Ovary (tissue), 9 donors: ENCODE measurements around the gene MAN1A2. TPM values are rescaled to one million over a fixed set of nuclear protein-coding genes. Genes with fewer than 3 reads are reported as not detected.

Source experiments
- DNase-seq, 5 donors: peaks; one replicate each; pipeline ENCODE4 v3.0.0-alpha.2; 2019 to 2020
- H3K27ac ChIP-seq, 2 donors: fragments of 200-600 bp; one replicate each; pipeline versions ENCODE4 v1.5.1 to v1.8.0; 2019 to 2022
- H3K27me3 ChIP-seq: fragments of 200-600 bp; one replicate; pipeline ENCODE4 v1.8.0; 2022
- H3K36me3 ChIP-seq: fragments of 200-600 bp; sonication (generic); one replicate; pipeline ENCODE4 v1.5.1; 2019
- H3K4me1 ChIP-seq: one replicate; pipeline ENCODE4 v1.8.1; 2013; ENCODE audit warnings: mild to moderate bottlenecking, moderate library complexity; ENCODE audit not compliant: insufficient read depth
- H3K4me3 ChIP-seq: fragments of 200-600 bp; sonication (generic); one replicate; pipeline ENCODE4 v1.5.1; 2017
- H3K9me3 ChIP-seq, 2 donors: fragments of 200-600 bp in 1 of 2; sonication (generic) in 1 of 2; one replicate each; pipeline versions ENCODE4 v1.5.1 to v1.8.1; 2013 to 2019; ENCODE audit warnings: mild to moderate bottlenecking in 1 of 2, moderate library complexity in 1 of 2
- EP300 ChIP-seq: sonication (generic); formaldehyde crosslinking; IDR thresholded peaks from one replicate; pipeline ENCODE4 v1.6.1; 2017; ENCODE audit warnings: antibody characterized with exemption
- POLR2A ChIP-seq: fragments of 450-650 bp; IDR thresholded peaks from one replicate; pipeline ENCODE4 v1.6.1; 2017; ENCODE audit warnings: antibody characterized with exemption, mild to moderate bottlenecking, moderate library complexity
- WGBS, 3 donors: extraction: QIAGEN DNeasy Blood & Tissue Kit in 1 of 3; methylation state at CpG; one replicate each; pipeline versions ENCODE4 v1.1.5 to v1.1.7; 2013 to 2017; 5-methylcytosine and 5-hydroxymethylcytosine counted together
- intact Hi-C, 4 donors: fragments of 100-400 bp; cut with DNase I; formaldehyde crosslinking; loops; one replicate each; pipeline versions ENCODE4 v1.11.0 to v1.15.1; 2022 to 2023
- polyA plus RNA-seq, 2 donors: library from polyadenylated mRNA; stranded (reverse); fragments of 200-250 nt in 1 of 2; fragments of 350-450 nt in 1 of 2; fragmentation: Illumina TruSeq in 1 of 2; extraction: RNeasy Lipid Tissue Mini Kit (QIAGEN cat#74804) in 1 of 2; gene quantifications; one replicate each; pipeline ENCODE4 v1.2.3, GENCODE V29; 2013 to 2014
- total RNA-seq, 7 donors: library from RNA; depleted of rRNA in 2 of 7; stranded (reverse); fragments of >200 nt in 2 of 7; fragmentation: NEBNext Ultra II Directional in 3 of 7; extraction: Animal tissue kit (Norgen Biotek cat#: 25700) in 3 of 7; gene quantifications; one replicate each; pipeline versions ENCODE4 v1.1.0 to v1.2.4, GENCODE V29; 2016 to 2023
- TF ChIP-seq, protein P1 (sequence below), 3 donors: fragments of 450-650 bp in 2 of 3; fragments of 200-600 bp in 1 of 3; IDR thresholded peaks; one replicate each; pipeline versions ENCODE4 v1.5.1 to v1.8.0; 2016 to 2022; ENCODE audit warnings: antibody characterized with exemption in 3 of 3, mild to moderate bottlenecking in 1 of 3
- donor health status: DM: no; HTN: no; CAD: no; lungs with moderate emphysema.
- donor health status: DM: no; HTN: no; CAD: no.
- donor health status: Bipolar disorder and iron deficiency.
- donor health status: DM: yes; HTN: yes; CAD: no.
- donor health status: DM: no; HTN: no; CAD: no.
- donor health status: DM: yes; HTN: yes; CAD: no.

Gene MAN1A2
- total and polyA plus RNA-seq, 9 donors: 9.3 to 59.9 (median 44.8) TPM

DNA sequence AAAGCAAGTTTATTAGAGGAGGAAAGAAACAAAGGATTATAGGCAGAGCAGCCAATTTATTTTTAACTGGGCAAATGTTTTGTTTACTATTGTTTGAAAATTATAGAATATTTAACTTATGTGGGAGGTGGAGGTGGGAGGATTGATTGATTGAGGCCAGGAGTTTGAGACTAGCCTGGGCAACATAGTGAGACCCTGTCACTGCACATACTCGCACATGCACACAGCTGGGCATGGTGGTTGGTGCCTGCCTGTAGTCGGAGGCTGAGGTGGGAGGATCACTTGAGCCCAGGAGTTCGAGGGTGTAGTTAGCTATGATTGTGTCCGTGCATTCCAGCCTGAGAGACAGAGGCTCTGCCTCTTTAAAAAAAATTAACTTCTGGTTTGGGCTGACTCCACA is 6.7 kb downstream of the MAN1A2 start:
- Histone ChIP-seq H3K4me3 (no peak overlapping the region), H3K36me3 (no peaks in the 10 kb centered on the region), H3K4me1 (peaks cover 3% of the 10 kb centered on the region), H3K27me3 (no peaks in the 10 kb centered on the region), H3K9me3 (no peaks in the 10 kb centered on the region), H3K27ac (no peak overlapping the region)
- intact Hi-C loops: no loop called here
- TF ChIP-seq POLR2A: no peak
- TF ChIP-seq, protein P1, sequence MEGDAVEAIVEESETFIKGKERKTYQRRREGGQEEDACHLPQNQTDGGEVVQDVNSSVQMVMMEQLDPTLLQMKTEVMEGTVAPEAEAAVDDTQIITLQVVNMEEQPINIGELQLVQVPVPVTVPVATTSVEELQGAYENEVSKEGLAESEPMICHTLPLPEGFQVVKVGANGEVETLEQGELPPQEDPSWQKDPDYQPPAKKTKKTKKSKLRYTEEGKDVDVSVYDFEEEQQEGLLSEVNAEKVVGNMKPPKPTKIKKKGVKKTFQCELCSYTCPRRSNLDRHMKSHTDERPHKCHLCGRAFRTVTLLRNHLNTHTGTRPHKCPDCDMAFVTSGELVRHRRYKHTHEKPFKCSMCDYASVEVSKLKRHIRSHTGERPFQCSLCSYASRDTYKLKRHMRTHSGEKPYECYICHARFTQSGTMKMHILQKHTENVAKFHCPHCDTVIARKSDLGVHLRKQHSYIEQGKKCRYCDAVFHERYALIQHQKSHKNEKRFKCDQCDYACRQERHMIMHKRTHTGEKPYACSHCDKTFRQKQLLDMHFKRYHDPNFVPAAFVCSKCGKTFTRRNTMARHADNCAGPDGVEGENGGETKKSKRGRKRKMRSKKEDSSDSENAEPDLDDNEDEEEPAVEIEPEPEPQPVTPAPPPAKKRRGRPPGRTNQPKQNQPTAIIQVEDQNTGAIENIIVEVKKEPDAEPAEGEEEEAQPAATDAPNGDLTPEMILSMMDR (IDR thresholded peaks at IDR 0.05): no peak
- no peak for TF ChIP-seq EP300
- WGBS, 3 donors: 30 to 42% (median 36%) methylated on average over 4 of the region's 4 CpGs
- DNase-seq: no peak

DNA sequence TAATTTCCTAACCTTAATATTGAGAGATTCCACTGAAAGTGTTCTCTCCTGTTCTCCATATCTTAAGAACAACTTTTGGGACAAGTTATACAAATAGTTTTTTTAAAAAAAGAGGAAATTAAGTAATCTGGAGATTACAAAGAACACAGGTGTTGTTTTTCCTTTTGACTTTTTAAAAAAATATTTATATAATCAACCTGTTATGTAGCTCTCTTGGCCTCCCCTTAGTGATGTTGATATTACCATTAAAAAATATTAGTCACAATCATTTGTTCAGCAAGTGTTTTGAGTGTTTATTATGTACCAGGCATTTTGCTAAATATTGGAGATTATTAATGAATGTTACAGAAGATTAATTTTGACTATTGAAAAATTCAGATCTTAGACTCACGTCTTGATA is 8.1 kb downstream of the MAN1A2 start:
- 58 to 79% (median 74%) methylated on average over 1 of the region's 1 CpG for WGBS, 3 donors
- H3K27ac ChIP-seq: no peak overlapping the region

DNA sequence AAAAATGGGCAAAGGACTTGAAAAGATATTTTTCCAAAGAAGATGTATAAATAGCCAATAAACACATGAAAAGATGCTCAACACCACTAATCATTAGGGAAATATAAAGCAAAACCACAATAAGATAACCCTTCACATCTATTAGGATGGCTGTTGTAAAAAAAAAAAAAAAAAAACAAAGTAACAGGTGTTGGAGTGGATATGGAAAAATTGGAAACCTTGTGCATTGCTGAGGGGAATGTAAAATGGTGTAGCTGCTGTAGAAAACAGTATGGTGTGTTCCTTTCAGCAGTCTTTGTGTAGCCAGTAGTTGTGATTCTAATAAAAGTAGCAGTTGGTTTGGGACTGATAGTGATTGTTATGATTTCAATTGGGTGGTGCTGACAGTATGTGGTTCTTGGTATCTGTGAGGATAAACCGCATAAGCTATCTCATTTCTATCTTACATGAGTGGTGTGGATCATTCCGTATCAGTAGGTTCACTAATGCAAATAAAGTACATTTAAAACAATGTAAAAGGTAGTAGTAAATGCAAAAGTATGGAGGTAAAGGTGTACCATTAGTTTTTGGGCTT is 19.9 kb downstream of the MAN1A2 start:
- 90 to 98% (median 94%) methylated on average over 2 of the region's 2 CpGs for WGBS, 3 donors
- TF ChIP-seq POLR2A (no peak), EP300 (no peak)
- TF ChIP-seq, protein P1 (IDR thresholded peaks at IDR 0.05): no peak
- Histone ChIP-seq H3K4me3 (no peak overlapping the region), H3K27ac (no peak overlapping the region), H3K27me3 (no peaks in the 10 kb centered on the region), H3K36me3 (no peaks in the 10 kb centered on the region), H3K9me3 (no peaks in the 10 kb centered on the region), H3K4me1 (peaks cover 1% of the 10 kb centered on the region)
- intact Hi-C loops: no loop called here
- DNase-seq: no peak

More for the DNA sequence above, 8.1 kb downstream of the MAN1A2 start:
- DNase-seq: no peak
- no peaks in the 10 kb centered on the region for H3K27me3 ChIP-seq
- H3K4me1 ChIP-seq: peaks cover 3% of the 10 kb centered on the region
- intact Hi-C loops: no loop called here
- no peaks in the 10 kb centered on the region for H3K36me3 ChIP-seq
- no peak overlapping the region for H3K4me3 ChIP-seq
- TF ChIP-seq, protein P1 (IDR thresholded peaks at IDR 0.05): no peak
- no peaks in the 10 kb centered on the region for H3K9me3 ChIP-seq

DNA sequence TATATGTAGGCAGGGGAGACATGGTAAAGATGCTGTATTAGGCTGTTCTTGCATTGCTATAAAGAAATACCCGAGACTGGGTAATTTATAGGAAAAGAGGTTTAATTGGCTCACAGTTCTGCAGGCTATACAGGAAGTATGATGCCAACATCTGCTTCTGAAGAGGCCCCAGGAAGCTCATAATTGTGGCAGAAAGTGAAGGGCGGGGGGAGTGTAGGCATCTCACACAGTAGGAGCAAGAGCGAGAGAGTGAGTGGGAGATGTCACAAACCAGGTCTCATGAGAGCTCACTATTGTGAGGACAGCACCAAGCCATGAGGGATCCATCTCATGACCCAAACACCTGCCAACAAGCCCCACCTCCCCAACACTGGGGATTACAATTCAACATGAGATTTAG is 21.1 kb downstream of the MAN1A2 start:
- WGBS, 3 donors: 94 to 97% (median 95%) methylated on average over 3 of the region's 3 CpGs
- no peak overlapping the region for H3K4me3 ChIP-seq
- H3K27me3 ChIP-seq: no peaks in the 10 kb centered on the region
- peaks cover 1% of the 10 kb centered on the region for H3K4me1 ChIP-seq
- H3K36me3 ChIP-seq: no peaks in the 10 kb centered on the region
- TF ChIP-seq, protein P1 (IDR thresholded peaks at IDR 0.05): no peak
- no peak for TF ChIP-seq POLR2A
- TF ChIP-seq EP300: no peak
- H3K9me3 ChIP-seq: no peaks in the 10 kb centered on the region
- DNase-seq: no peak
- H3K27ac ChIP-seq: no peak overlapping the region
- intact Hi-C loops: no loop called here
